ENCODE results near the gene MARK2.
"Not testable (repeated sequence)": the region's sequence is repeated elsewhere in the genome, so short reads cannot be mapped to it uniquely, and the experiment has no call there.

Gene MARK2

GRCh38 chr11:63838678-63839507, at the start of gene MARK2:
TSS of gene MARK2 (plus strand) at chr11:63839110. CDS start at chr11:63839507, 397 bp downstream.
- DNase-seq, result peak; percentile 92 to 97

- no peak for DNase-seq
Observed at GRCh38 chr11:63791495-63792167, 47.3 kb upstream of the MARK2 start.

DNA sequence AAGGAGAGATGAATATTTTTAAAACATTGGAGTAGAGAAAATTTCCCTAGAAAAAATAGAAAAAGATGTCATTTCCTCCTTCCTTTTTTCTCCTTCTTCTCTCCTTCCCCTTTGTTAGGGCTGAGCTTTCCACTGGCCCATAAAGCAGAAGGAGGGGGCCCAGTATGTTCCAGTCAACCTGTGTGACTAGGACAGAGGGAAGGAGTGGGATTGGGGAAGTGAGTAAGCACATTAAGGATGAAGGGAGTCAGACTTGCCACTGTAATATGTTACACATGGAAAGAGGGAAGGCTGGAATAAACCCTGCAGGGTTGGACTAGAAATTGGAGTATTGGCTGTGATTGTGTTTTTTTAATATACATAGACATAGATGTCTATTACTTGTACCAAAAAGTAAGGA, 45.7 kb upstream of the MARK2 start:
- DNase-seq, result no peak

- no peak for DNase-seq
Observed at GRCh38 chr11:63795066-63795465, 43.8 kb upstream of the MARK2 start.

- DNase-seq, result no peak
Observed at GRCh38 chr11:63800921-63801320, 38.0 kb upstream of the MARK2 start.

DNA sequence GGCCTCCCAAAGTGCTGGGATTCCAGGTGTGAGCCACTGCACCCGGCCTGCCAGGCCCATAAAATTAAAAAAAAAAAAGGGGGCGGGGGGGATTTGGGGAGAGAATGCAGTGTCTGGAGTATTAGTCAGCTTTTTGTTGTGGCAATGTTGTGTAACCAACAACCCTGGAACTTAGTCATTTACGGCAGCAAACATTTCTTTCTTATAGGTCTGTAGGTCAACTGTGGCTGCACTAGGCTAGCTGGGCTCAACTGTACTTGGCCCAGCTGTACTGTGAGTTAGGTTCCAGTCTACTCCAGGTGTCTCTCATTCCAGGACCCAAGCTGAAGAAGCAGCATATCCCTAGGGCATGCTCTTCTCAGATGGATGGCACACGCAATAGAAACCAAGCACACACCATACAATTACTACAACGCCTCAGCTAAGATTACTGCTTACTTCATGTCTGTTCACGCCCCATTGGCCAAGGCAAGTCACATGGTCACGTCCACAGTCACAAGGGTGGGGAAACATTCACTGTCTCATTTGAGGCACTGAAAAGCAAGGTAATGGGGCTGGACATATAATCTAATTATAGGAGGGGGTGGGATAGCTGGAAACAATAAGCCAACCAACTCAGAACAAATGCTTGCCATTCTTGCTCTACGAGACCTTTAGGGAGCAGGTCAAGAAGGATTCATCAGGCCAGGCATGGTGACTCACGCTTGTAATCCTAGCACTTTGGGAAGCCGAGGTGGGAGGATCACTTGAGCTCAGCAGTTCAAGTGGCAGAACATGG, 36.1 kb upstream of the MARK2 start:
- DNase-seq, result peak in 1 of 2 experiments; percentile 23

DNA sequence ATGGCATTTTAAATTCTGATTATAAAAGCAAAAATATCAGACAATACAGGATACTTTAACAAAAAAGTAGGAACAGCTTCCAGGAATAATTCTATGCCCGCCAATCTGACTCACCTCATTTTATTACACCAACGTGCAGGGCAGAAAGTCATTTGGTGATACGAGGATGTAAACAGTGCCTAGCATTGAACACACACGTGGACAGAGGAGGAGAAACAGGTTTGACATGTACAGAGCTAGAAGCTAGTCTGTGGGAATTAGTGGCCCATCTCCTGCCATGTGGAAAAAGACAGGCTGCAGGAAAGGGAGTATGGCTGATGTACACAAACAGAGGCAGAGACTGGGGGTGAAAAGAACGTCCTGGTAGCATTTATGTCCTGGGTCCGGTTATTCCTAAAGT, 34.7 kb upstream of the MARK2 start:
- no peak for DNase-seq

- DNase-seq, result no peak
Observed at GRCh38 chr11:63805844-63806415, 33.0 kb upstream of the MARK2 start.

DNA sequence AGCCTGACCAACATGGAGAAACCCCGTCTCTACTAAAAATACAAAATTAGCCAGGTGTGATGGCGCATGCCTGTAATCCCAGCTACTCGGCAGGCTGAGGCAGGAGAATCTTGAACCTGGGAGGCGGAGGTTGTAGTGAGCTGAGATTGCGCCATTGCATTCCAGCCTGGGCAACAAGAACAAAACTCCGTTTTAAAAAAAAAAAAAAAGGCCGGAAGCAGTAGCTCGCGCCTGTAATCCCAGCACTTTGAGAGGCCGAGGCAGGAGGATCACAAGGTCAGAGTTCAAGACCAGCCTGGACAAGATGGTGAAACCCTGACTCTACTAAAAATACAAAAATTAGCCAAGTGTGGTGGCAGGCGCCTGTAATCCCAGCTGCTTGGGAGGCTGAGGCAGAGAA, 28.5 kb upstream of the MARK2 start:
- not testable (repeated sequence) for DNase-seq

GRCh38 chr11:63811522-63811921, 27.4 kb upstream of the MARK2 start:
- DNase-seq, result no peak

- DNase-seq, result peak in 1 of 2 experiments; percentile 55
Observed at GRCh38 chr11:63813035-63813562, 25.8 kb upstream of the MARK2 start, which contains the start of gene SPINDOC. TSS of gene SPINDOC (plus strand) at chr11:63813456. CDS start at chr11:63813687, 231 bp downstream.

- peak in 1 of 2 experiments; percentile 24 for DNase-seq
Observed at GRCh38 chr11:63813563-63814382, 25.1 kb upstream of the MARK2 start.

DNA sequence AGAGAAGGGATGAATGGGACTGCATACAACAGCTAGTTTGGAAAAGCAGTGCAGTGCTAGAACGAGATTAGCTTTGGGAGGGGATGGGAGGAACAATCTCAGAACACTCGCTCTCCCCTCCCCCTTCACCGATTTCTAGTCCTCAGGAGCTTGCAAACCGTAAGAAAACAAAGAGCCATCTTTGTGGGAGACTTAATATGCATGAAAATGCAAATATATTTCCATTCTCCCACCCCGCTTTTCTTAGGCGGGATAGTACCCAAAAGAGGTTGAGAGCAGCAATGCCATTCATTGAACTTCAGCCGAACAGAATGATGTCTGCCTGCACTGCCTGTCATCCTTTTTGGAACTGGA, 24.6 kb upstream of the MARK2 start:
- DNase-seq, result no peak

- DNase-seq, result no peak
Observed at GRCh38 chr11:63816166-63816565, 22.7 kb upstream of the MARK2 start.

DNA sequence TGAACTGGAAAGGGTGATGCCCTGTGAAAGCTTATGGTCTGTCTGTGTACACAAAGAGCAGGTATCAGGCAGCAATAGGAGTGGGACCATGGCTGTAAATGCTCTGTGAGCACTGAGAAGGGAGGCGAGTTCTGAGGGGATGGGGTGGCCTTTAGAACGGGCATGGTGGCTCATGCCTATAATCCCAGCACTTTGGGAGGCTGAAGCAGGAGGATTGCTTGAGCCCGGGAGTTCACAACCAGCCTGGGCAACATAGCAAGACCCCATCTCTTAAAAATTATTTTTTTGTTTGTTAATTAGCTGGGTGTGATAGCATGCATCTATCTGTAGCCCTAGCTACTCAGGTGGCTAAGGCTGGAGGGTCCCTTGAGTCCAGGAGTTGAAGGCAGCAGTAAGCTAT, 22.2 kb upstream of the MARK2 start:
- DNase-seq, result no peak

DNA sequence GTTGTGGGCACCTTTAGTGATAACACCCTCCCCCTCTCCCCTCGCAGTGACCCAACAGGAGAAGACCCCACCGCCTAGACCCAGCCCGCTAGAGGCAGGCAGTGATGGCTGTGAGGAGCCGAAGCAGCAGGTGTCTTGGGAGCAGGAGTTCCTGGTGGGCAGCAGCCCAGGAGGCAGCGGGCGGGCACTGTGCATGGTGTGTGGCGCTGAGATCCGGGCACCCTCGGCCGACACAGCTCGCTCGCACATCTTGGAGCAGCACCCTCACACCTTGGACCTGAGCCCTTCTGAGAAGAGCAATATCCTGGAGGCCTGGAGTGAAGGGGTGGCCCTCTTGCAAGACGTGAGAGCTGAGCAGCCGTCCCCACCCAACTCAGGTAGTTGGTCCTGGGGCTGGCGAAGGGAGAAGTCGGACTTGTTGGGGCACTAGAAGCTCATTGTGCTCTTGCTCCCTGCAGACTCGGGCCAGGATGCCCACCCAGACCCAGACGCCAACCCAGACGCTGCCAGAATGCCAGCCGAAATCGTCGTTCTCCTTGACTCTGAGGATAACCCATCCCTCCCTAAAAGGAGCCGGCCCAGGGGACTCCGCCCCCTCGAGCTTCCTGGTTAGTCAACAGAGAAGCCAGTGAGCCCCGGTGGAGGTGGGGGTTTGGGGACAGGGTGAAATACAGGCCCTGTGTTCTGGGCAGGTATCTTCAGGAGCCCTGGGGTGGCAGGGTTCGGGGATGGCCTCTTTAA, 21.0 kb upstream of the MARK2 start:
- no peak for DNase-seq

DNA sequence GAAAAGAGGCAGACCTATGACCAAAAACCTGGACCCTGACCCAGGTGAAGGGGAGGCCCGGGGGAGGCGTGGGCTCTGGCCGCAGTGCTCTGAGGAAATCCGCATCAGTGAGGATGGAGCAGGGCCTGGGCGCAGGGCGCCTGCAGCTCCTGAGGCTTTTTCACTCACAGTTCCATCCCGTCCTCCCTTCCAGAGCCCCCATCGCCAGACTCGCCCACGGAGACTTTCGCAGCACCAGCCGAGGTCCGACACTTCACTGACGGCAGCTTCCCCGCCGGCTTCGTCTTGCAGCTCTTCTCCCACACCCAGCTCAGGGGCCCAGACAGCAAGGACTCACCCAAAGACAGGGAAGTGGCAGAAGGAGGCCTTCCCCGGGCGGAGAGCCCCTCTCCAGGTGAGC, 20.3 kb upstream of the MARK2 start:
- DNase-seq, result no peak

- DNase-seq, result no peak
Observed at GRCh38 chr11:63821411-63821810, 17.5 kb upstream of the MARK2 start.

GRCh38 chr11:63826471-63827190, 12.3 kb upstream of the MARK2 start:
- DNase-seq, result no peak

- peak in 1 of 2 experiments; percentile 26 for DNase-seq
Observed at GRCh38 chr11:63829823-63830489, 9.0 kb upstream of the MARK2 start.

Data from SW 1271 (cell line).